HCT116 (cell line): ENCODE measurements around the gene KRTAP10-11. TPM values are rescaled to one million over a fixed set of nuclear protein-coding genes. Genes with fewer than 3 reads are reported as not detected.

Experiments used
- ATAC-seq: fragments of 200-7000 bp; cut with Tn5 transposase; 2 replicates; pipeline ENCODE4 v1.9.1; 2020; ENCODE audit warnings: mild to moderate bottlenecking, moderate library complexity
- BruUV-seq: library from RNA; stranded (reverse); fragments of 400-500 nt; replicated peaks from 2 replicates; lab custom pipeline; 2021; lab: Mats Ljungman, UMichigan
- CTCF ChIA-PET: fragments of 300-600 bp; sonication (Branson Sonifier 250); formaldehyde crosslinking; loops from one replicate; lab custom pipeline; 2021; ENCODE audit warnings: antibody characterized with exemption; lab: Charles Lee
- POLR2A ChIA-PET: fragments of 300-600, 350-600 bp; sonication (Branson Sonifier 250); formaldehyde crosslinking; loops from one replicate; lab custom pipeline; 2021; ENCODE audit warnings: antibody characterized with exemption; lab: Charles Lee
- RAD21 ChIA-PET, 2 experiments: fragments of 300-600 bp; sonication (Branson Sonifier 250); formaldehyde crosslinking; loops; one replicate each; lab custom pipeline; 2023; ENCODE audit warnings: low total read pairs in 2 of 2; ENCODE audit not compliant: uncharacterized antibody in 2 of 2, unreplicated experiment in 2 of 2, low non-redundant PET in 1 of 2; lab: Charles Lee
- DNase-seq: peaks from one replicate; pipeline ENCODE4 v3.0.0-alpha.2; 2010; ENCODE audit warnings: low read depth, low spot score
- H2AFZ ChIP-seq: fragments of 200-600 bp; shearing (Covaris generic), sonication (generic); 2 replicates; pipeline ENCODE4 v1.6.1; 2017; ENCODE audit warnings: low read depth, mixed run types, mixed read lengths, antibody characterized with exemption, low read length; ENCODE audit not compliant: poor library complexity, severe bottlenecking
- H3K27ac ChIP-seq: 2 replicates; pipeline ENCODE4 v1.5.1; 2012; ENCODE audit warnings: low read depth, low read length
- H3K27me3 ChIP-seq: fragments of 200-600 bp; sonication (generic); 2 replicates; pipeline ENCODE4 v1.6.1; 2016; ENCODE audit warnings: mixed run types, low read length, mixed read lengths; ENCODE audit not compliant: insufficient read depth
- H3K36me3 ChIP-seq, 2 experiments: fragments of 200-500 bp in 1 of 2; fragments of 200-600 bp in 1 of 2; sonication (Bioruptor generic) in 1 of 2; sonication (generic) in 1 of 2; 2 replicates each; pipeline versions ENCODE4 v1.5.1 to v1.6.1; 2014 to 2016; ENCODE audit warnings: low read length in 2 of 2, inconsistent platforms in 1 of 2, mixed read lengths in 1 of 2, mixed run types in 1 of 2; ENCODE audit not compliant: insufficient read depth in 2 of 2, control insufficient read depth in 1 of 2
- H3K4me1 ChIP-seq, 2 experiments: fragments of 200-600 bp in 1 of 2; sonication (generic) in 1 of 2; 2 replicates each; pipeline versions ENCODE4 v1.5.1 to v1.6.1; 2012 to 2017; ENCODE audit warnings: low read length in 2 of 2, inconsistent platforms in 1 of 2, mild to moderate bottlenecking in 1 of 2, mixed read lengths in 1 of 2, mixed run types in 1 of 2, moderate library complexity in 1 of 2; ENCODE audit not compliant: insufficient read depth in 2 of 2, control insufficient read depth in 1 of 2
- H3K4me2 ChIP-seq: fragments of 200-600 bp; sonication (generic); 2 replicates; pipeline ENCODE4 v1.6.1; 2017; ENCODE audit warnings: mixed run types, low read length, mixed read lengths
- H3K4me3 ChIP-seq, 2 experiments: fragments of 200-600 bp in 1 of 2; sonication (generic) in 1 of 2; replicated peaks in 1 of 2; 2 replicates each; pipeline ENCODE4 v1.5.1; 2011 to 2016; ENCODE audit warnings: low read length in 2 of 2, control low read depth in 1 of 2, low read depth in 1 of 2, mild to moderate bottlenecking in 1 of 2, mixed read lengths in 1 of 2, mixed run types in 1 of 2
- H3K79me2 ChIP-seq: fragments of 200-600 bp; sonication (generic); 2 replicates; pipeline ENCODE4 v1.6.1; 2017; ENCODE audit warnings: mild to moderate bottlenecking, mixed run types, low read length, moderate library complexity, mixed read lengths; ENCODE audit not compliant: insufficient read depth
- H3K9ac ChIP-seq: fragments of 200-600 bp; sonication (generic); 2 replicates; pipeline ENCODE4 v1.6.1; 2016; ENCODE audit warnings: low read length, mixed read lengths
- H3K9me2 ChIP-seq: fragments of 200-600 bp; sonication (generic), shearing (Covaris generic); 2 replicates; pipeline ENCODE4 v1.6.1; 2017; ENCODE audit warnings: mixed run types, mild to moderate bottlenecking, moderate library complexity; ENCODE audit not compliant: insufficient read depth
- H3K9me3 ChIP-seq, 2 experiments: fragments of 200-500 bp in 1 of 2; fragments of 200-600 bp in 1 of 2; sonication (Bioruptor generic) in 1 of 2; sonication (generic) in 1 of 2; 2 replicates each; pipeline ENCODE4 v1.6.1; 2014 to 2017; ENCODE audit warnings: low read length in 2 of 2, mixed read lengths in 2 of 2, inconsistent platforms in 1 of 2, low read depth in 1 of 2, mild to moderate bottlenecking in 1 of 2, mixed run types in 1 of 2, moderate library complexity in 1 of 2; ENCODE audit not compliant: control insufficient read depth in 1 of 2, insufficient read depth in 1 of 2
- H4K20me1 ChIP-seq: fragments of 200-600 bp; sonication (generic), shearing (Covaris generic); 2 replicates; pipeline ENCODE4 v1.6.1; 2017; ENCODE audit warnings: mixed run types, mild to moderate bottlenecking, moderate library complexity; ENCODE audit not compliant: insufficient read depth
- CBX3 ChIP-seq: IDR thresholded peaks from 2 replicates; pipeline ENCODE4 v1.6.1; 2012; ENCODE audit warnings: low read depth
- ELF1 ChIP-seq: IDR thresholded peaks from 2 replicates; pipeline ENCODE4 v1.6.1; 2012; ENCODE audit warnings: low read depth, borderline replicate concordance
- EZH2 ChIP-seq: fragments of 200-600 bp; sonication (generic); IDR thresholded peaks from 2 replicates; pipeline ENCODE4 v1.6.1; 2017; ENCODE audit warnings: antibody characterized with exemption, mixed run types
- EZH2phosphoT487 ChIP-seq: fragments of 200-600 bp; IDR thresholded peaks from 2 replicates; pipeline ENCODE4 v1.6.1; 2018; ENCODE audit warnings: antibody characterized with exemption, borderline replicate concordance
- FOSL1 ChIP-seq: IDR thresholded peaks from 2 replicates; pipeline ENCODE4 v1.6.1; 2012; ENCODE audit warnings: low read depth
- JUND ChIP-seq: IDR thresholded peaks from 2 replicates; pipeline ENCODE4 v1.6.1; 2012
- POLR2A ChIP-seq: IDR thresholded peaks from 2 replicates; pipeline ENCODE4 v1.7.0; 2011; ENCODE audit warnings: borderline replicate concordance; ENCODE audit not compliant: insufficient read depth, insufficient read length; ENCODE audit errors: extremely low read depth
- POLR2AphosphoS5 ChIP-seq: IDR thresholded peaks from 2 replicates; pipeline ENCODE4 v1.6.1; 2011; ENCODE audit warnings: mild to moderate bottlenecking, low read depth, low read length, moderate library complexity
- RAD21 ChIP-seq: IDR thresholded peaks from 2 replicates; pipeline ENCODE4 v1.6.1; 2012; ENCODE audit warnings: low read depth, mild to moderate bottlenecking
- SIN3A ChIP-seq: IDR thresholded peaks from 2 replicates; pipeline ENCODE4 v1.6.1; 2012; ENCODE audit warnings: low read depth
- SP1 ChIP-seq: IDR thresholded peaks from 2 replicates; pipeline ENCODE4 v1.6.1; 2012; ENCODE audit warnings: low read depth
- SRF ChIP-seq: IDR thresholded peaks from 2 replicates; pipeline ENCODE4 v1.6.1; 2012; ENCODE audit warnings: low read depth
- TCF7L2 ChIP-seq: IDR thresholded peaks from 2 replicates; pipeline ENCODE4 v1.7.0; 2011; ENCODE audit warnings: borderline replicate concordance, inconsistent platforms; ENCODE audit not compliant: insufficient read depth, insufficient read length; ENCODE audit errors: extremely low read depth
- YY1 ChIP-seq: IDR thresholded peaks from 2 replicates; pipeline ENCODE4 v1.6.1; 2011; ENCODE audit warnings: low read length, low read depth, moderate library complexity, mild to moderate bottlenecking; ENCODE audit not compliant: insufficient replicate concordance; ENCODE audit errors: extremely low read depth
- intact Hi-C: fragments of 100-400 bp; cut with micrococcal nuclease; formaldehyde crosslinking; loops from 2 replicates; pipeline ENCODE4 v1.10.0; 2022
- total RNA-seq: library from RNA; stranded (reverse); gene quantifications from one replicate; pipeline ENCODE4 v1.2.1, GENCODE V29; 2021; ENCODE audit not compliant: unreplicated experiment
- TF ChIP-seq, protein P1 (sequence below): IDR thresholded peaks from 2 replicates; pipeline ENCODE4 v1.6.1; 2011; ENCODE audit warnings: mild to moderate bottlenecking, low read length, moderate library complexity; ENCODE audit not compliant: insufficient replicate concordance; ENCODE audit errors: extremely low read depth
- TF ChIP-seq, protein P2 (sequence below): IDR thresholded peaks from 2 replicates; pipeline ENCODE4 v1.6.1; 2012
- TF ChIP-seq, protein P3 (sequence below): IDR thresholded peaks from 2 replicates; pipeline ENCODE4 v1.6.1; 2012; ENCODE audit warnings: low read depth
- TF ChIP-seq, protein P4 (sequence below): IDR thresholded peaks from 2 replicates; pipeline ENCODE4 v1.6.1; 2012

The KRTAP10-11 gene
- total RNA-seq, 1 experiment from 2014 or later: not detected

DNA sequence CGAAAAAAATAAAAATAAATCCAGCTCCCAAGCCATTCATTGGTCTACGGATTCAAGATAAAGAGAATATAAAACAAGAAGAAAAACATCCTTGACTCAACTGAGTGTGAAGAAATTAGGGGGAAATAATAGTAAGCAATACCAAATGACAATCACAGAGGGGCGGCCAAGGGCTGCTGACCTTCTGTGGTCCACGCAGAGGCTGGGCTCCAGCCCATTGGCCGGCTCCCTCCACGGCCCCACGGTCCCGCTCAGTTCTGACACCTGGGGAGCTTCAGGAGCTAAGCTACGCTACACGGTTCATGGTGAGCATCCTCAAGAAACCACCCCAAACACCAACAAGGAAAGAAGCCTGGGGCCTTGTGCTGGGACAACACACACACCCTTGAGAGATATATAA is 50.4 kb downstream of the KRTAP10-11 start:
- no peaks in the 10 kb centered on the region for H3K9me2 ChIP-seq
- peaks cover 10% of the 10 kb centered on the region; the same call in 1 of the 2 replicates for H3K27me3 ChIP-seq
- no peak overlapping the region for H2AFZ ChIP-seq
- POLR2A ChIA-PET: no interaction called here
- DNase-seq: no peak
- intact Hi-C loops: no loop called here
- H3K79me2 ChIP-seq: no peaks in the 10 kb centered on the region
- CTCF ChIA-PET: no interaction called here
- no peak overlapping the region for H3K4me2 ChIP-seq
- no TSS peak for BruUV-seq
- H3K9me3 ChIP-seq: peaks cover 4 to 14% of the 10 kb centered on the region in 2 experiments; a peak in 2 of 4 replicates
- H3K4me1 ChIP-seq: no peaks in the 10 kb centered on the region
- TF ChIP-seq, protein P1, sequence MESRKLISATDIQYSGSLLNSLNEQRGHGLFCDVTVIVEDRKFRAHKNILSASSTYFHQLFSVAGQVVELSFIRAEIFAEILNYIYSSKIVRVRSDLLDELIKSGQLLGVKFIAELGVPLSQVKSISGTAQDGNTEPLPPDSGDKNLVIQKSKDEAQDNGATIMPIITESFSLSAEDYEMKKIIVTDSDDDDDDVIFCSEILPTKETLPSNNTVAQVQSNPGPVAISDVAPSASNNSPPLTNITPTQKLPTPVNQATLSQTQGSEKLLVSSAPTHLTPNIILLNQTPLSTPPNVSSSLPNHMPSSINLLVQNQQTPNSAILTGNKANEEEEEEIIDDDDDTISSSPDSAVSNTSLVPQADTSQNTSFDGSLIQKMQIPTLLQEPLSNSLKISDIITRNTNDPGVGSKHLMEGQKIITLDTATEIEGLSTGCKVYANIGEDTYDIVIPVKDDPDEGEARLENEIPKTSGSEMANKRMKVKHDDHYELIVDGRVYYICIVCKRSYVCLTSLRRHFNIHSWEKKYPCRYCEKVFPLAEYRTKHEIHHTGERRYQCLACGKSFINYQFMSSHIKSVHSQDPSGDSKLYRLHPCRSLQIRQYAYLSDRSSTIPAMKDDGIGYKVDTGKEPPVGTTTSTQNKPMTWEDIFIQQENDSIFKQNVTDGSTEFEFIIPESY: no peak
- TF ChIP-seq EZH2 (no peak), YY1 (no peak), EZH2phosphoT487 (no peak), FOSL1 (no peak), SRF (no peak), SIN3A (no peak), RAD21 (no peak), ELF1 (no peak), JUND (no peak), SP1 (no peak), TCF7L2 (no peak), CBX3 (no peak), POLR2A (no peak), POLR2AphosphoS5 (no peak)
- TF ChIP-seq, protein P2, sequence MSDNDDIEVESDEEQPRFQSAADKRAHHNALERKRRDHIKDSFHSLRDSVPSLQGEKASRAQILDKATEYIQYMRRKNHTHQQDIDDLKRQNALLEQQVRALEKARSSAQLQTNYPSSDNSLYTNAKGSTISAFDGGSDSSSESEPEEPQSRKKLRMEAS: no peak
- TF ChIP-seq, protein P3, sequence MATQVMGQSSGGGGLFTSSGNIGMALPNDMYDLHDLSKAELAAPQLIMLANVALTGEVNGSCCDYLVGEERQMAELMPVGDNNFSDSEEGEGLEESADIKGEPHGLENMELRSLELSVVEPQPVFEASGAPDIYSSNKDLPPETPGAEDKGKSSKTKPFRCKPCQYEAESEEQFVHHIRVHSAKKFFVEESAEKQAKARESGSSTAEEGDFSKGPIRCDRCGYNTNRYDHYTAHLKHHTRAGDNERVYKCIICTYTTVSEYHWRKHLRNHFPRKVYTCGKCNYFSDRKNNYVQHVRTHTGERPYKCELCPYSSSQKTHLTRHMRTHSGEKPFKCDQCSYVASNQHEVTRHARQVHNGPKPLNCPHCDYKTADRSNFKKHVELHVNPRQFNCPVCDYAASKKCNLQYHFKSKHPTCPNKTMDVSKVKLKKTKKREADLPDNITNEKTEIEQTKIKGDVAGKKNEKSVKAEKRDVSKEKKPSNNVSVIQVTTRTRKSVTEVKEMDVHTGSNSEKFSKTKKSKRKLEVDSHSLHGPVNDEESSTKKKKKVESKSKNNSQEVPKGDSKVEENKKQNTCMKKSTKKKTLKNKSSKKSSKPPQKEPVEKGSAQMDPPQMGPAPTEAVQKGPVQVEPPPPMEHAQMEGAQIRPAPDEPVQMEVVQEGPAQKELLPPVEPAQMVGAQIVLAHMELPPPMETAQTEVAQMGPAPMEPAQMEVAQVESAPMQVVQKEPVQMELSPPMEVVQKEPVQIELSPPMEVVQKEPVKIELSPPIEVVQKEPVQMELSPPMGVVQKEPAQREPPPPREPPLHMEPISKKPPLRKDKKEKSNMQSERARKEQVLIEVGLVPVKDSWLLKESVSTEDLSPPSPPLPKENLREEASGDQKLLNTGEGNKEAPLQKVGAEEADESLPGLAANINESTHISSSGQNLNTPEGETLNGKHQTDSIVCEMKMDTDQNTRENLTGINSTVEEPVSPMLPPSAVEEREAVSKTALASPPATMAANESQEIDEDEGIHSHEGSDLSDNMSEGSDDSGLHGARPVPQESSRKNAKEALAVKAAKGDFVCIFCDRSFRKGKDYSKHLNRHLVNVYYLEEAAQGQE: no peak
- TF ChIP-seq, protein P4, sequence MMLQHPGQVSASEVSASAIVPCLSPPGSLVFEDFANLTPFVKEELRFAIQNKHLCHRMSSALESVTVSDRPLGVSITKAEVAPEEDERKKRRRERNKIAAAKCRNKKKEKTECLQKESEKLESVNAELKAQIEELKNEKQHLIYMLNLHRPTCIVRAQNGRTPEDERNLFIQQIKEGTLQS: no peak
- TF ChIP-seq, all 23 proteins: peak for 0
- Histone ChIP-seq H4K20me1 (no peaks in the 10 kb centered on the region), H3K9ac (no peak overlapping the region), H3K4me3 (no peak overlapping the region), H3K36me3 (no peaks in the 10 kb centered on the region), H3K27ac (no peak overlapping the region)
- RAD21 ChIA-PET: no interaction called here
- ATAC-seq: no peak
